ENCODE results near the gene HMGCR.
"Not testable (repeated sequence)": the region's sequence is repeated elsewhere in the genome, so short reads cannot be mapped to it uniquely, and the experiment has no call there.

The HMGCR gene

GRCh38 chr5:75324791-75325190, 12.2 kb upstream of the HMGCR start:
- Histone ChIP-seq H3K4me3 (ENCODE audit: extremely low read depth, insufficient read depth, low read length, poor library complexity, severe bottlenecking) (no peak overlapping the region), H3K4me1 (ENCODE audit: control insufficient read depth, insufficient read depth, low read length, poor library complexity, severe bottlenecking) (peaks cover 16% of the 10 kb centered on the region), H3K27ac (ENCODE audit: low read depth, low read length, severe bottlenecking) (no peak overlapping the region), H3K9me3 (ENCODE audit: control insufficient read depth, low read length) (no peaks in the 10 kb centered on the region), H3K36me3 (ENCODE audit: control insufficient read depth, insufficient read depth, low read length) (no peaks in the 10 kb centered on the region)
- WGBS, 2 experiments (ENCODE audit: insufficient coverage in 2 of 2) = 75 to 86% methylated on average over 1 of the region's 1 CpG

- Histone ChIP-seq H3K4me1 (ENCODE audit: control insufficient read depth, insufficient read depth, low read length, poor library complexity, severe bottlenecking) (peaks cover 11% of the 10 kb centered on the region), H3K9me3 (ENCODE audit: control insufficient read depth, low read length) (no peaks in the 10 kb centered on the region), H3K27ac (ENCODE audit: low read depth, low read length, severe bottlenecking) (no peak overlapping the region), H3K36me3 (ENCODE audit: control insufficient read depth, insufficient read depth, low read length) (no peaks in the 10 kb centered on the region), H3K4me3 (ENCODE audit: extremely low read depth, insufficient read depth, low read length, poor library complexity, severe bottlenecking) (no peak overlapping the region)
- WGBS, 2 experiments (ENCODE audit: insufficient coverage in 2 of 2) = no CpG with 5 or more reads among the region's 1 CpG
These were observed 11.8 kb upstream of the HMGCR start for GRCh38 chr5:75325242-75325641.

- WGBS, 2 experiments (ENCODE audit: insufficient coverage in 2 of 2) = 50 to 66% methylated on average over 1 to 4 of the region's 7 CpGs
- H3K27ac ChIP-seq (ENCODE audit: low read depth, low read length, severe bottlenecking) = no peak overlapping the region
- H3K4me1 ChIP-seq (ENCODE audit: control insufficient read depth, insufficient read depth, low read length, poor library complexity, severe bottlenecking) = no peaks in the 10 kb centered on the region
- H3K36me3 ChIP-seq (ENCODE audit: control insufficient read depth, insufficient read depth, low read length) = no peaks in the 10 kb centered on the region
- no peak overlapping the region for H3K4me3 ChIP-seq (ENCODE audit: extremely low read depth, insufficient read depth, low read length, poor library complexity, severe bottlenecking)
- H3K9me3 ChIP-seq (ENCODE audit: control insufficient read depth, low read length) = no peaks in the 10 kb centered on the region
These were observed 6.6 kb upstream of the HMGCR start for GRCh38 chr5:75330404-75330803.

- Histone ChIP-seq H3K4me3 (ENCODE audit: extremely low read depth, insufficient read depth, low read length, poor library complexity, severe bottlenecking) (no peak overlapping the region), H3K4me1 (ENCODE audit: control insufficient read depth, insufficient read depth, low read length, poor library complexity, severe bottlenecking) (no peaks in the 10 kb centered on the region), H3K36me3 (ENCODE audit: control insufficient read depth, insufficient read depth, low read length) (no peaks in the 10 kb centered on the region), H3K9me3 (ENCODE audit: control insufficient read depth, low read length) (no peaks in the 10 kb centered on the region), H3K27ac (ENCODE audit: low read depth, low read length, severe bottlenecking) (no peak overlapping the region)
- WGBS, 2 experiments (ENCODE audit: insufficient coverage in 2 of 2) = 89 to 100% methylated on average over 1 to 3 of the region's 4 CpGs
These were observed 5.6 kb upstream of the HMGCR start for GRCh38 chr5:75331095-75332090.

- 97 to 98% methylated on average over 18 to 19 of the region's 23 CpGs for WGBS, 2 experiments (ENCODE audit: insufficient coverage in 2 of 2)
- H3K4me3 ChIP-seq (ENCODE audit: extremely low read depth, insufficient read depth, low read length, poor library complexity, severe bottlenecking); H3K4me1 ChIP-seq (ENCODE audit: control insufficient read depth, insufficient read depth, low read length, poor library complexity, severe bottlenecking); H3K36me3 ChIP-seq (ENCODE audit: control insufficient read depth, insufficient read depth, low read length); H3K9me3 ChIP-seq (ENCODE audit: control insufficient read depth, low read length); H3K27ac ChIP-seq (ENCODE audit: low read depth, low read length, severe bottlenecking): not testable (repeated sequence)
These were observed 3.3 kb upstream of the HMGCR start for GRCh38 chr5:75333759-75334158.

GRCh38 chr5:75334413-75334812, 2.6 kb upstream of the HMGCR start:
- 92 to 95% methylated on average over 3 to 7 of the region's 10 CpGs for WGBS, 2 experiments (ENCODE audit: insufficient coverage in 2 of 2)
- not testable (repeated sequence) for H3K27ac ChIP-seq (ENCODE audit: low read depth, low read length, severe bottlenecking); H3K4me1 ChIP-seq (ENCODE audit: control insufficient read depth, insufficient read depth, low read length, poor library complexity, severe bottlenecking); H3K4me3 ChIP-seq (ENCODE audit: extremely low read depth, insufficient read depth, low read length, poor library complexity, severe bottlenecking); H3K9me3 ChIP-seq (ENCODE audit: control insufficient read depth, low read length); H3K36me3 ChIP-seq (ENCODE audit: control insufficient read depth, insufficient read depth, low read length)

GRCh38 chr5:75335486-75335885, 1.5 kb upstream of the HMGCR start:
- H3K27ac ChIP-seq (ENCODE audit: low read depth, low read length, severe bottlenecking) = no peak overlapping the region
- H3K4me3 ChIP-seq (ENCODE audit: extremely low read depth, insufficient read depth, low read length, poor library complexity, severe bottlenecking) = no peak overlapping the region
- H3K9me3 ChIP-seq (ENCODE audit: control insufficient read depth, low read length) = no peaks in the 10 kb centered on the region
- 87 to 100% methylated on average over 1 to 2 of the region's 2 CpGs for WGBS, 2 experiments (ENCODE audit: insufficient coverage in 2 of 2)
- peaks cover 11% of the 10 kb centered on the region for H3K36me3 ChIP-seq (ENCODE audit: control insufficient read depth, insufficient read depth, low read length)
- H3K4me1 ChIP-seq (ENCODE audit: control insufficient read depth, insufficient read depth, low read length, poor library complexity, severe bottlenecking) = peaks cover 3% of the 10 kb centered on the region

GRCh38 chr5:75335952-75336614, 937 bp upstream of the HMGCR start:
- H3K9me3 ChIP-seq (ENCODE audit: control insufficient read depth, low read length) = no peaks in the 10 kb centered on the region
- H3K27ac ChIP-seq (ENCODE audit: low read depth, low read length, severe bottlenecking) = peak overlapping the region; percentile 89

GRCh38 chr5:75337366-75338021, 474 bp downstream of the HMGCR start:
- 0 to 1% methylated on average over 39 to 45 of the region's 50 CpGs for WGBS, 2 experiments (ENCODE audit: insufficient coverage in 2 of 2)
- Histone ChIP-seq H3K27ac (ENCODE audit: low read depth, low read length, severe bottlenecking) (peak overlapping the region; percentile 91), H3K4me1 (ENCODE audit: control insufficient read depth, insufficient read depth, low read length, poor library complexity, severe bottlenecking) (peaks cover 6% of the 10 kb centered on the region), H3K9me3 (ENCODE audit: control insufficient read depth, low read length) (no peaks in the 10 kb centered on the region), H3K4me3 (ENCODE audit: extremely low read depth, insufficient read depth, low read length, poor library complexity, severe bottlenecking) (peak overlapping the region; percentile 99), H3K36me3 (ENCODE audit: control insufficient read depth, insufficient read depth, low read length) (peaks cover 23% of the 10 kb centered on the region)

More at GRCh38 chr5:75335952-75336614, 937 bp upstream of the HMGCR start:
- Histone ChIP-seq H3K36me3 (ENCODE audit: control insufficient read depth, insufficient read depth, low read length) (peaks cover 16% of the 10 kb centered on the region), H3K4me3 (ENCODE audit: extremely low read depth, insufficient read depth, low read length, poor library complexity, severe bottlenecking) (peak overlapping the region; percentile 99), H3K4me1 (ENCODE audit: control insufficient read depth, insufficient read depth, low read length, poor library complexity, severe bottlenecking) (peaks cover 6% of the 10 kb centered on the region)
- WGBS, 2 experiments (ENCODE audit: insufficient coverage in 2 of 2) = 14 to 15% methylated on average over 11 of the region's 12 CpGs

- H3K4me3 ChIP-seq (ENCODE audit: extremely low read depth, insufficient read depth, low read length, poor library complexity, severe bottlenecking) = peak overlapping the region; percentile 99
- peaks cover 6% of the 10 kb centered on the region for H3K4me1 ChIP-seq (ENCODE audit: control insufficient read depth, insufficient read depth, low read length, poor library complexity, severe bottlenecking)
- H3K36me3 ChIP-seq (ENCODE audit: control insufficient read depth, insufficient read depth, low read length) = peaks cover 32% of the 10 kb centered on the region
- no peaks in the 10 kb centered on the region for H3K9me3 ChIP-seq (ENCODE audit: control insufficient read depth, low read length)
- H3K27ac ChIP-seq (ENCODE audit: low read depth, low read length, severe bottlenecking) = no peak overlapping the region
- WGBS, 2 experiments (ENCODE audit: insufficient coverage in 2 of 2) = 6% methylated on average over 2 of the region's 2 CpGs; no CpG with 5 or more reads in 1 of the 2 experiments
These were observed 1.4 kb downstream of the HMGCR start for GRCh38 chr5:75338408-75338807.
